Measurements from ENCODE around the gene KAT8. TPM values are rescaled to one million over a fixed set of nuclear protein-coding genes. Genes with fewer than 3 reads are reported as not detected.

Gene KAT8
- total and polyA plus RNA-seq, 9 of the 15 experiments (the other 6 are each of a cell fraction or from before 2014, with no cell fraction given) = 10.0 to 98.5 (median 76.4) TPM

GRCh38 chr16:31093132-31093703 is 24.2 kb upstream of the KAT8 start:
- WGBS (ENCODE audit: insufficient coverage, low coverage, missing lambda C conversion rate) = 12% methylated on average over 15 of the region's 17 CpGs
- Histone ChIP-seq H3K27me3 (ENCODE audit: control insufficient read depth in 2 of 2, insufficient read depth in 2 of 2, low read length in 2 of 2) (no peaks in the 10 kb centered on the region), H3K79me2 (ENCODE audit: control insufficient read depth, insufficient read depth, low read length) (peaks cover 22% of the 10 kb centered on the region), H3K4me1 (replicated peaks in 1 of 2; ENCODE audit: control insufficient read depth in 2 of 2, insufficient read depth in 2 of 2, low read length in 2 of 2) (peaks cover 17 to 37% of the 10 kb centered on the region in 2 experiments; a peak in 4 of 5 replicates), H3K36me3 (ENCODE audit: control insufficient read depth, insufficient read depth, low read length) (peaks cover 30% of the 10 kb centered on the region; the same call in 2 of the 3 replicates), H3K4me3 (peak overlapping the region; percentile 79), H3K9me3 (replicated peaks; ENCODE audit: control insufficient read depth, insufficient read depth, low read depth, low read length) (0 out of 2 replicates have a peak, but pooled peaks cover 4% of the 10 kb centered on the region), H3K4me2 (ENCODE audit: insufficient read depth, low read length) (peak overlapping the region; percentile 83), H2AFZ (ENCODE audit: low read depth, low read length) (no peak overlapping the region), H4K20me1 (replicated peaks; ENCODE audit: control insufficient read depth, insufficient read depth, low read length) (peaks cover 8% of the 10 kb centered on the region; the same call in 1 of the 2 replicates), H3K9me1 (ENCODE audit: control insufficient read depth, insufficient read depth, low read length) (peaks cover 6% of the 10 kb centered on the region), H3K9ac (ENCODE audit: insufficient read depth in 1 of 2, low read depth in 2 of 2, low read length in 2 of 2) (peak overlapping the region; percentile 54 to 94), H3K27ac (ENCODE audit: extremely low read depth, low read depth, low read length) (peak overlapping the region; percentile 41; the same call in 1 of the 3 replicates)
- in situ Hi-C loops (cut with MboI) (no loop called here), intact Hi-C loops (cut with micrococcal nuclease) (loop anchor here (10.0 kb wide), 1 partner anchor 138 kb away; the partner anchor contains the start of gene SETD1A)
- POLR2A ChIA-PET = interaction anchor here (0.7 to 3.3 kb wide), 5 partner anchors 9 to 109 kb away, joined by 3 to 16 read pairs (median 5); partner anchors contain the start of genes HSD3B7, ZNF646 and ZNF668
- no peak for TF ChIP-seq HCFC1 (IDR thresholded peaks at IDR 0.05; ENCODE audit: low read depth, low read length)
- TF ChIP-seq HMBOX1 (IDR thresholded peaks at IDR 0.05) = peak; percentile 80
- TF ChIP-seq ZNF143 (CRISPR knock-in tag; IDR thresholded peaks at IDR 0.05) = no peak
- TF ChIP-seq, protein P1, sequence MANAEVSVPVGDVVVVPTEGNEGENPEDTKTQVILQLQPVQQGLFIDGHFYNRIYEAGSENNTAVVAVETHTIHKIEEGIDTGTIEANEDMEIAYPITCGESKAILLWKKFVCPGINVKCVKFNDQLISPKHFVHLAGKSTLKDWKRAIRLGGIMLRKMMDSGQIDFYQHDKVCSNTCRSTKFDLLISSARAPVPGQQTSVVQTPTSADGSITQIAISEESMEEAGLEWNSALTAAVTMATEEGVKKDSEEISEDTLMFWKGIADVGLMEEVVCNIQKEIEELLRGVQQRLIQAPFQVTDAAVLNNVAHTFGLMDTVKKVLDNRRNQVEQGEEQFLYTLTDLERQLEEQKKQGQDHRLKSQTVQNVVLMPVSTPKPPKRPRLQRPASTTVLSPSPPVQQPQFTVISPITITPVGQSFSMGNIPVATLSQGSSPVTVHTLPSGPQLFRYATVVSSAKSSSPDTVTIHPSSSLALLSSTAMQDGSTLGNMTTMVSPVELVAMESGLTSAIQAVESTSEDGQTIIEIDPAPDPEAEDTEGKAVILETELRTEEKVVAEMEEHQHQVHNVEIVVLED (CRISPR knock-in tag; IDR thresholded peaks at IDR 0.05) = no peak
- no peak for TF ChIP-seq ZNF561 (CRISPR knock-in tag; conservative IDR thresholded peaks at IDR 0.05)
- no peak for TF ChIP-seq PRPF4 (IDR thresholded peaks at IDR 0.05; ENCODE audit: insufficient read depth, low read depth, low read length, poor library complexity, severe bottlenecking)
- TF ChIP-seq TFAP4 (CRISPR knock-in tag; IDR thresholded peaks at IDR 0.05; ENCODE audit: borderline replicate concordance) = peak; percentile 85
- peak; percentile 70 for TF ChIP-seq VEZF1 (CRISPR knock-in tag; IDR thresholded peaks at IDR 0.05)
- peak; percentile 76 for TF ChIP-seq PKNOX1 (IDR thresholded peaks at IDR 0.05)
- BruUV-seq (replicated peaks) = no TSS peak
- FAIRE-seq (no peak), ATAC-seq (peak; percentile 63), DNase-seq (ENCODE audit: extremely low read depth in 1 of 4, low spot score in 3 of 4) (peak; percentile 74 to 81 (median 80))
- CTCF ChIA-PET (ENCODE audit: low intra/inter-chr PET ratio) = interaction anchor here (0.6 to 0.9 kb wide), 2 partner anchors 20 to 108 kb away, joined by 3 read pairs; partner anchors contain the start of gene HSD3B7
